Measurements from ENCODE around the gene SRPK2. TPM values are rescaled to one million over a fixed set of nuclear protein-coding genes. Genes with fewer than 3 reads are reported as not detected.

Gene SRPK2
- total and polyA plus RNA-seq, 2 of the 8 experiments (the other 6 are each of a cell fraction or from before 2014, with no cell fraction given): 10.0 to 47.1 TPM

- Histone ChIP-seq H3K79me1 (ENCODE audit: low read depth, low read length) (no peaks in the 10 kb centered on the region; the same call in 1 of the 2 replicates), H3K14ac (ENCODE audit: insufficient read length) (no peak overlapping the region), H3K27me3 (replicated peaks in 1 of 4; ENCODE audit: control insufficient read depth in 3 of 4, extremely low read depth in 1 of 4, insufficient read depth in 3 of 4, low read length in 3 of 4) (no peaks in the 10 kb centered on the region; a peak in 1 of 7 replicates), H4K20me1 (replicated peaks in 1 of 2; ENCODE audit: control insufficient read depth in 1 of 2, insufficient read depth in 2 of 2, low read length in 2 of 2) (peaks cover 6 to 20% of the 10 kb centered on the region in 2 experiments), H2AK5ac (ENCODE audit: low read depth, low read length) (no peak overlapping the region), H3K4me3 (ENCODE audit: extremely low read depth in 1 of 4, insufficient read depth in 2 of 4, low read depth in 3 of 4, low read length in 4 of 4) (no peak overlapping the region), H3K36me3 (ENCODE audit: control insufficient read depth in 2 of 4, insufficient read depth in 4 of 4, low read length in 3 of 4) (no peaks in the 10 kb centered on the region), H3K23me2 (ENCODE audit: low read depth, low read length) (no peaks in the 10 kb centered on the region; the same call in 1 of the 2 replicates), H4K8ac (ENCODE audit: extremely low read depth, insufficient read depth, low read length) (no peak overlapping the region), H4K5ac (ENCODE audit: insufficient read length, low read depth, low read length) (no peak overlapping the region), H3K9ac (replicated peaks in 1 of 4; ENCODE audit: extremely low read depth in 1 of 4, low read depth in 3 of 4, low read length in 3 of 4) (no peak overlapping the region), H2BK120ac (replicated peaks; ENCODE audit: low read depth, low read length) (no peak overlapping the region), H2AFZ (ENCODE audit: low read length) (no peak overlapping the region), H3K4me2 (ENCODE audit: insufficient read depth in 1 of 2, low read depth in 2 of 2, low read length in 2 of 2) (0 out of 4 replicates have a peak overlapping the region, but pooled peaks of 1 of the 2 experiments have one; percentile 7), H3K18ac (ENCODE audit: extremely low read depth, low read length) (no peak overlapping the region), H2BK12ac (ENCODE audit: low read depth, low read length) (no peak overlapping the region), H3K23ac (ENCODE audit: insufficient read length) (no peak overlapping the region), H4K91ac (replicated peaks; ENCODE audit: insufficient read length, low read length) (no peak overlapping the region), H3K27ac (ENCODE audit: low read depth, low read length) (no peak overlapping the region), H3K4ac (replicated peaks; ENCODE audit: insufficient read length, low read depth, low read length) (no peak overlapping the region), H2BK5ac (ENCODE audit: low read depth, low read length) (no peak overlapping the region), H2BK20ac (ENCODE audit: low read length) (no peak overlapping the region), H3K79me2 (ENCODE audit: control insufficient read depth in 1 of 2, insufficient read depth in 2 of 2, low read length in 2 of 2) (peaks cover 3 to 88% of the 10 kb centered on the region in 2 experiments), H3K9me3 (ENCODE audit: insufficient read depth in 2 of 2, low read depth in 1 of 2, low read length in 1 of 2) (no peaks in the 10 kb centered on the region), H3K56ac (replicated peaks; ENCODE audit: insufficient read length, low read depth, low read length) (no peak overlapping the region), H2BK15ac (ENCODE audit: low read length) (no peak overlapping the region), H3K4me1 (replicated peaks in 1 of 4; ENCODE audit: control insufficient read depth in 3 of 4, insufficient read depth in 4 of 4, low read length in 3 of 4) (peaks cover 1 to 7% (median 3%) of the 10 kb centered on the region in 4 experiments; a peak in 5 of 7 replicates)
- FAIRE-seq: no peak
- ChIA-PET POLR2A (ENCODE audit: partially characterized antibody) (interaction anchor here (5.1 kb wide), 1 partner anchor 10 kb away, joined by 28 read pairs; the partner anchor contains the start of gene SRPK2), CTCF (ENCODE audit: partially characterized antibody) (interaction anchor here (0.7 to 1.6 kb wide), 5 partner anchors 10 to 225 kb away, joined by 4 to 10 read pairs (median 4); no protein-coding TSS in a partner anchor)
- DNase-seq (ENCODE audit: low read depth in 1 of 2, low spot score in 2 of 2): no peak
- WGBS, 2 experiments (ENCODE audit: extremely low coverage in 1 of 2, insufficient coverage in 1 of 2, insufficient read length in 1 of 2, insufficient replicate concordance in 2 of 2, low coverage in 1 of 2, low lambda C conversion rate in 2 of 2, missing lambda C conversion rate in 1 of 2): 84% methylated on average over 3 of the region's 3 CpGs; no CpG with 5 or more reads in 1 of the 2 experiments
- TF ChIP-seq RBBP5 (IDR thresholded peaks at IDR 0.05; ENCODE audit: borderline replicate concordance, low read depth, low read length) (no peak), RAD21 (IDR thresholded peaks at IDR 0.05 in 1 of 2, conservative IDR thresholded peaks at IDR 0.05 in 1 of 2; ENCODE audit: low read depth in 2 of 2, low read length in 2 of 2) (no peak), CBX8 (IDR thresholded peaks at IDR 0.05; ENCODE audit: borderline replicate concordance, low read depth, low read length) (no peak), RXRA (IDR thresholded peaks at IDR 0.05; ENCODE audit: insufficient read depth, low read depth, low read length) (no peak), BACH1 (IDR thresholded peaks at IDR 0.05; ENCODE audit: low read length) (no peak), ASH2L (IDR thresholded peaks at IDR 0.05; ENCODE audit: low read length) (no peak), SIN3A (conservative IDR thresholded peaks at IDR 0.05 in 1 of 2, IDR thresholded peaks at IDR 0.05 in 1 of 2; ENCODE audit: low read depth in 1 of 2, low read length in 2 of 2) (no peak)
These were observed 10.8 kb downstream of the SRPK2 start for GRCh38 chr7:105377903-105378302.
